Measurements from ENCODE around the gene MARS1. TPM values are rescaled to one million over a fixed set of nuclear protein-coding genes. Genes with fewer than 3 reads are reported as not detected.
"Not testable (repeated sequence)": the region's sequence is repeated elsewhere in the genome, so short reads cannot be mapped to it uniquely, and the experiment has no call there.

The MARS1 gene
- total RNA-seq, 1 donor from 2014 or later: 257 TPM

GRCh38 chr12:57515934-57516541 lies 28.2 kb downstream of the MARS1 start:
- DNase-seq (ENCODE audit: low read depth, low spot score): no peak
- no peaks in the 10 kb centered on the region for H3K9me3 Mint-ChIP-seq
- peak overlapping the region; percentile 8 for H3K27ac Mint-ChIP-seq (ENCODE audit: unreplicated experiment)
- peaks cover 28% of the 10 kb centered on the region for H3K36me3 Mint-ChIP-seq (ENCODE audit: low read depth)
- H3K4me1 Mint-ChIP-seq: peaks cover 28% of the 10 kb centered on the region
- H3K27me3 Mint-ChIP-seq (ENCODE audit: low read depth): peaks cover 4% of the 10 kb centered on the region
- H3K4me3 Mint-ChIP-seq: peak overlapping the region; percentile 59
- TF ChIP-seq CTCF (conservative IDR thresholded peaks at IDR 0.05): no peak

- Mint-ChIP-seq H3K36me3 (ENCODE audit: low read depth) (peaks cover 28% of the 10 kb centered on the region), H3K27ac (ENCODE audit: unreplicated experiment) (peak overlapping the region; percentile 19), H3K4me1 (peaks cover 34% of the 10 kb centered on the region), H3K9me3 (no peaks in the 10 kb centered on the region), H3K27me3 (ENCODE audit: low read depth) (peaks cover 7% of the 10 kb centered on the region), H3K4me3 (peak overlapping the region; percentile 59)
- no peak for TF ChIP-seq CTCF (conservative IDR thresholded peaks at IDR 0.05)
- DNase-seq (ENCODE audit: low read depth, low spot score): no peak
These were observed 28.8 kb downstream of the MARS1 start for GRCh38 chr12:57516617-57517153.

GRCh38 chr12:57517187-57517586 lies 29.3 kb downstream of the MARS1 start:
- peak overlapping the region; percentile 18 for H3K4me3 Mint-ChIP-seq
- H3K9me3 Mint-ChIP-seq: no peaks in the 10 kb centered on the region
- H3K27ac Mint-ChIP-seq (ENCODE audit: unreplicated experiment): no peak overlapping the region
- H3K27me3 Mint-ChIP-seq (ENCODE audit: low read depth): peaks cover 12% of the 10 kb centered on the region
- H3K36me3 Mint-ChIP-seq (ENCODE audit: low read depth): peaks cover 26% of the 10 kb centered on the region
- DNase-seq (ENCODE audit: low read depth, low spot score): no peak
- no peak for TF ChIP-seq CTCF (conservative IDR thresholded peaks at IDR 0.05)
- peaks cover 39% of the 10 kb centered on the region for H3K4me1 Mint-ChIP-seq

GRCh38 chr12:57517718-57518117 lies 29.9 kb downstream of the MARS1 start:
- not testable (repeated sequence) for H3K9me3 Mint-ChIP-seq; H3K27ac Mint-ChIP-seq (ENCODE audit: unreplicated experiment); DNase-seq (ENCODE audit: low read depth, low spot score)
- H3K4me1 Mint-ChIP-seq: peaks cover 40% of the 10 kb centered on the region
- H3K4me3 Mint-ChIP-seq: peak overlapping the region; percentile 18
- H3K36me3 Mint-ChIP-seq (ENCODE audit: low read depth): peaks cover 24% of the 10 kb centered on the region
- peaks cover 12% of the 10 kb centered on the region for H3K27me3 Mint-ChIP-seq (ENCODE audit: low read depth)

GRCh38 chr12:57518176-57518919 lies 30.5 kb downstream of the MARS1 start:
- Mint-ChIP-seq H3K27ac (ENCODE audit: unreplicated experiment) (no peak overlapping the region), H3K4me1 (peaks cover 43% of the 10 kb centered on the region), H3K36me3 (ENCODE audit: low read depth) (peaks cover 19% of the 10 kb centered on the region), H3K27me3 (ENCODE audit: low read depth) (peaks cover 14% of the 10 kb centered on the region), H3K9me3 (no peaks in the 10 kb centered on the region), H3K4me3 (peak overlapping the region; percentile 100)
- TF ChIP-seq CTCF (conservative IDR thresholded peaks at IDR 0.05): no peak
- DNase-seq (ENCODE audit: low read depth, low spot score): no peak

Measured in neural crest cell (in vitro differentiated cells).